HG03565 (cell line): ENCODE data around the gene UBE2F.

Source experiments
- ATAC-seq: cut with Tn5 transposase; IDR thresholded peaks from one replicate; pipeline ENCODE4 v1.9.1; 2021; ENCODE audit warnings: mild to moderate bottlenecking, moderate library complexity; ENCODE audit not compliant: unreplicated experiment

The UBE2F gene

DNA sequence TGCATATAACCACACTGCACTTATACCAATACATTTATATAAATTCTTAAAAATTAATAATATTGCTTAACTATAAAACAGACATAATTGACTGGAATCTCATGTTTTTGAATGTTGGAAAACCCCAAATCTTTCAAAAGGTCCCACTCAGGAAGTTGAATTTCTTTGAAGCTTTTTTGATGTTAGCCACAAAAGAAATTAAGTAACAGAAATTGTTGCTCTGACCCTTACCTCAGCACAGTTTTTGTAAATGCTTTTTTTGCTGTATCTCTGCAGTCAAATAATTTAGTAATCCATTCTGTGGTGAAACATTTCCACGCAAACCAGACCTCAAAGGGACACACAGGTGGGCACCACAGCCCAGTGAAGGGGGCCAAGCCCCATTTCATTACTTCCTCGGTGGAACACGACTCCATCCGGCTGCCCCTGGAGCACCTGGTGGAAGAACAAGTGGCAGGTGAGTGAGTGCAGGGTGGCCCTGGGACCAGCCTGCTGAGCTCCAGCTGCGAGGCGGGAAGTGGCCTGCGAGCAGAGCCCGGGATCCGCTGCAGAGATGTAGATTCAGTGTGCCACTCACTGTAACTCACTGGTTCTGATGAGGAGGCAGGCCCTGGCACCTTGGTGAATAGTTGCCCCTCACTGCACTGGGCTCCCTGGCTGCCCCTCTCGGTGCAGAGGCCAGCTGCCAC, 102.4 kb downstream of the UBE2F start:
- ATAC-seq = no peak

DNA sequence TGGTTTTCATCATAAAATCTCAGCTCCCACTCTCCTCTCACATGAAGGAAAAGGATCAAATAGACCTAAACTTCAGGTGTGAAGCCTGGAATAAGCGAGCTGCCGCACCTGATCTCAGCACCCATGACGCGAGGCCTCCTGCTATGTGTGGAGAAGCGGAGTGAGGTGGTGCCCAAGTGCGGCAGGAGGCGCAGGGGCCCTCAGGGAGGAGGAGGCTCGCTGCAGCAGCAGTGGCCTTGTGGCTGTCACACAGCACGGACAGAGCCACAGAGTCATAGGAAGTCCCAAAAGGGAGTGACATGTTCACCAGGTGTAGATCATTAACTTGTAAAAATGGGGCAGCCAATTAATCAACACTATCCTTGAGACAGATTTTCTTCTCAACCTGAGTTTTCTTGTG, 103.1 kb downstream of the UBE2F start:
- no peak for ATAC-seq

DNA sequence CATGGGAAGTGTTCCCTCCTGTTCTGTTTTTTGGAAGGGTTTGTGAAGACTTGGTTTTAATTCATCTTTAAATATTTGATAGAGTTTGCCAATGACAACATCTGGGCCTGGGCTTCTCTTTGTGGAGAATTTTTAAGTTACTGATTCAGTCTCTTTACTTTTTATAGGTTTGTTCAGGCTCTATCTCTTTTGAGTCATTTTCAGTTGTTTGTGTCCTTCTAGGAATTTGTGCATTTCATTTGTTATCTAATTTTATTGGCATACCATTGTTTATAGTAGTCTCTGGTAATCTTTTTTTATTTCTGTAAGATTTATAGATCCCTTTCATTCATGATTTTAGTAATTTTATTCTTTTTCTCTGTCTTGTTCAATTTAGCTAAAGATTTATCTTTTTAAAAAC, 108.6 kb downstream of the UBE2F start:
- ATAC-seq = no peak

DNA sequence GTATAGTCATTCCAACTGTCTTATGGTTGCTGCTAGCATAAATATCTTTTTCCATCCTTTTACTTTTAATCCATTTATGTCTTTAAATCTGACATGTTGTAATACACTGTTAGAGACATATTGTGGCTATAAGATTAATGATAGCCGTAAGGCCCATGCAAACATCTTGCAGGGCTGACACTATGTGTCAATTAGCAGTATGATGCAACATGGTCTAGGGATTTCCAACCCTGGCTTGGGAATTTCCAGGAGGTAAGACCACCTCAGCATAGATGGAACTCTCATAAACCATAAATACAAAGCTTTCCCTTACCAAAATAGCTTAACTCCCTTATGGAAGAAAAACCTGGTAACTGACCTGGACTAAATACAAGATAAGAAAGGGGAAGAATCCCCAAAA, 110.5 kb downstream of the UBE2F start:
- no peak for ATAC-seq

DNA sequence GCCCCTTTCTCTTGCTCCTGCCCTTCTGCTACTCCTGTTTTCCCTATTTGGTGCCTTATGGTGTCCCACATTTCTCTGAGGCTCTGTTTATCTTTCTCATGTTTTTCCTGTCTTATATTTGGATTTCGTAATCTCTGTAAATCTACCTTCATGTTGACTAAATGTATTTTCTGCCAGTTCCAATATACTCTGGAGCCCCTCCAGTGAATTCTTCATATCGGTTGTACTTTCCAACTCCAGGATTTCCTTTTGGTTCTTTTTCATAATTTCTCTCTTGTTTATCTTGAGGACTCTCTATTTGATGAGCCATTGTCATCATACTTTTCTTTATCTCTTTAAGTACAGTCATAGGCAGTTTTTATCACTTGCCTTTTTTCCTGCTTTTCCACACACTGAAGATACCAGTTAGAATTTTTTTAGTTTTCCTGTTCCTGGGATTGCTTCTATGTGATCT, 113.1 kb downstream of the UBE2F start:
- no peak for ATAC-seq

DNA sequence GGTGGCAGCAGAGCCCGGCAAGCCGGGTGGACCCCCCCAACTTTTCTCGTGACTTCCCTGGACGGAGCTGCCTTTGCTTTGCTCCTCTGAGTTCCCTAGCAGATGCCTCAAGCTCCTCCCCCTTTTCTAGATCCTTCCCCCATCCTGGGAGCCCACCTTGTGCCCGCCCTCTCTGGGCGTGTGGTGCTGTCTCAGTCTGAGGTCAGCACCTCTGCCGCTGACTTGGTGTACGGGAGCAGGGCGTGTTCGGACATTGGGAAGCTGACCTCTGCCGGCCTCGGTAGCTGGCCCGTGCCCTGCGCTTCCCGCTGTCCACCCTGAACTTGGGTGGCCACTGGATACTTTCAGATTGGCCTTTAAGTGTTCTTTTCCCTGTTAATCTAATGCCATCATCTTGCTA, 113.7 kb downstream of the UBE2F start:
- no peak for ATAC-seq

DNA sequence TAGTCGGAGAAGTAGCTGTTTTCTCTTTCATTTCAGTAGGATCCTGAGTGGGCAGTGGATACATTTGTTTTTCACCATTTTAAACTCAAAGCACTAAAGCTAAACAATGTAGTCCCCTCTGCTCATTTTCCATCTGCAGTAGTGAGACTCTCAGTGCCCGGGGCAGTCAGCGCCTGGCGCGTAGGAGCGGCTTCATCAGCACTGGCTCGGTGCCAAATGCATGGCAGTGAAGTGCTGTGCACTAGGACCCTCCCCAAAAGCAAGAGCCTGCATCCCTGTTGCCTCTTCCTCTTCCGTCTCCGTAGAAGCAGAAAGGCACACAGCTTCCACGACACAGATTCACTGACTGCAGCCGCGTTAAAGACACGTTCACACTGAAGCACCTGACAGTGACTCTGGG, 114.3 kb downstream of the UBE2F start:
- no peak for ATAC-seq

DNA sequence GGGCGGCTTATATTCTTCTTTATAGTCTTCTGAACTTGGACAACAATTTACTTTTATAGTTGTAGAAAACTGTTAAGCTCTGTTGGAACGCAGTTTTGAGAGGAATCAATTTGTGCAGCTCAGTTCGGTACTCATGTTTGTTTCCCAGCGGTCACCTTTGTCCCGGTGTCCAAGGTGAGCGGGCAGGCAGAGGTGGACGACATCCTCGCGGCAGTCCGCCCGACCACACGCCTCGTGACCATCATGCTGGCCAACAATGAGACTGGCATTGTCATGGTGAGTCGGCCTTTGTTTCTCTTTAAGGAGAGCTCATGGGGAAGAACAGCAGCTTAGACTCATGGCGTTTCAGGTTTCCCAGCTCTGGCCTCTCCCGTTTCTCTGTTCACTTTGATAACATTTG, 114.7 kb downstream of the UBE2F start:
- no peak for ATAC-seq

DNA sequence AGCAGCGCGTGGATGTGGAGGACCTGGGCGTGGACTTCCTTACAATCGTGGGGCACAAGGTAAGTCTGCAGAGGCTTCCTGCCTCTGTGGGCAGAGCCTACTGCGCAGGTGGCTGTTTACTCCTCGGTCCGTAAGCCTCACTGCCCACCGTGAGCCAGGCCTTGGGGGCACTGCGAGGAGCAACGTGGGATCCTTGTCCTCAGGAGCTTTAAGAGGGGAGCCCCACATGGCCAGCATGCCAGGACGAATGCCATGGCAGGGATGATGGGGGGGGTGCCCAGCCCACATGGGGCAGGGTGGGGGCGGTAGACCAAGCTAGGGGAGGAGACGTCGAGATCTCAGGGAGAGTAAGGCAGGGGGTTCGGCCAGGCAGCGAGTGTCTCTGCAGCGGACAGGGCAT, 115.3 kb downstream of the UBE2F start:
- no peak for ATAC-seq

DNA sequence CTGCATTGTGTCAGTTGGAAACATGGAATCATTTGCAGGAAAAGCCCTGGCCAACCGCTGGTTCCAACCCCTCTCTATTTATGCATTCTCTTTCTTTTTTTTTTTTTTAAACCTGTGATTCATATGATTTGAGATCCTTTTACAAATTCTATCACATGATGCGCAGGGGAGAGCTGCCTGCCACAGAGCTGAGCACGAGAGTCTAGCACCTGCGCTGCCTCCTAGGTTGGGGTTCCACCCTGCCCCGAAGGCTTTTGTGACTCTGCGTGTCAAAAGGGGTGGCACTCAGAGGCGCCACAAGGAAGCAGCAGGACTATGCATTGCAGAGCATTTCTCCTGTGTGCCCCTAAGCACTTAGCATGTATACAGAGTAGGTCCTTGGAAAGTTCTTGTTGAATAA, 116.0 kb downstream of the UBE2F start:
- ATAC-seq = no peak

DNA sequence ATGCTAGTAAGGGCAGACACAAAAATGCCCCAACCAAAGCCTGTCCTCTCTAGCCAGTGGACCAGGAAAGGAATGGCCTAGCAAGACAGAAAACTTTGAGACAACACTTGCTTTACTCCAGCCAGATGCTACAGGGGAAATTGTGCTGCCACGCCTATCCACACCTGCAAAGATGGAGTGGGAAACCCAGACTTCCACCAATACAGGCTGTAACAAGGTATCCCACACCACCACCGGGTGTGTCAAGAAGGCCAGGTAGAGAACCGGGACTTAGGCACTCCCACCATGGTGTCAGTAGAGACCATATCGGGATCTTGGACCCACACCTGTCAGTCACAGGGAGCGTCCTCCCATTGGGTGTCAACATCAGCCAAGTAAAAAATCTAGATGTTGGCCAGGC, 117.1 kb downstream of the UBE2F start:
- no peak for ATAC-seq

DNA sequence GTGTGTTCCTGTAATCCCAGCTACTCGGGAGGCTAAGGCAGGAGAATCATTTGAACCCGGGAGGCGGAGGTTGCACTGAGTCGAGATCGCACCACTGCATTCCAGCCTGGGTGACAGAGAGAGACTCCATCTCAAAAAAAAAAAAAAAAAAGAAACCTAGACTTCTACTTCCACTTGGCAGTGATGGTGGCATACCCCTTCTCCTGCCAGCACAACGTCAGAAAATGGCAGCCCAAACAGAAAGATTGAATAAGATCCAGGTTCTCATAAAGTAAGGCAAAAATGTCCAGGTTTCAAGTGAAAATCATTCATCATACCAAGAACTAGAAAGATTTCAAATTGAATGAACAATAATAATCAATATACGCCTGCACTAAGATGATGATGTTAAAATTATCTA, 117.9 kb downstream of the UBE2F start:
- no peak for ATAC-seq

DNA sequence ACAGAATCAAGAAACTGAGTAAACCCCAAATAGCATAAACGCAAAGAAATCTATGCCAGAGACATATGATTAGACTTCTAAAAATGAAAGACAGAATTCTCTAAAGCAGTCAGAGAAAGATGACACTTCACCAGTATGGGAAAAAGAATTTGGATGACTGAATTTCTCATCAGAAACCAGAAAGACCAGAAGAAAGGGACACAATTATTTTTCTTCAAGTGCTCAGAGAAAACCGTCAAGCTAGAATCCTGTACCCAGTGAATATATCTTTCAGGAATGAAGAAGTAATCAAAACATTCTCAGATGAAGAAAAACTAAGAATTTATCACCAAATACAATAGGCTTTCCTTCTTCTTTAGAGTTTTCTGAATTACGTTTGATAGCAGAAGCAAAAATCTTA, 119.1 kb downstream of the UBE2F start:
- no peak for ATAC-seq

DNA sequence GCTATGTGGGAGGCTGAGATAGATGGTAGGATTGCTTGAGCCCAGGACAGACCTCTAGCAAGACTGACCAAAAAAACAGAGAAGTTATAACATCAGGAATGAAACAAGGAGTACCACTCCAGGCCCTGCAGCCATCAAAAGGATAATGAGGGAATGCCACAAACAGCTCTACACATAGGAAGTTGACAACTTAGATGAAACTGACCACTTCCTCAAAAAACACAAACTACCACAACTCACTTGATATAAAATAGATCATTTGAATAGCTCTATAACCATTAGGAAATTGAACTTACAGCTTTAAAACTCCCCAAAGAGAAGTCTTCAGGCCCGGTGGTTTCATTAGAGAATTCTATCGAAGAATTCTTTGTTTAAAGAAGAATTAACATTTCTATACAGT, 120.4 kb downstream of the UBE2F start:
- ATAC-seq = no peak

DNA sequence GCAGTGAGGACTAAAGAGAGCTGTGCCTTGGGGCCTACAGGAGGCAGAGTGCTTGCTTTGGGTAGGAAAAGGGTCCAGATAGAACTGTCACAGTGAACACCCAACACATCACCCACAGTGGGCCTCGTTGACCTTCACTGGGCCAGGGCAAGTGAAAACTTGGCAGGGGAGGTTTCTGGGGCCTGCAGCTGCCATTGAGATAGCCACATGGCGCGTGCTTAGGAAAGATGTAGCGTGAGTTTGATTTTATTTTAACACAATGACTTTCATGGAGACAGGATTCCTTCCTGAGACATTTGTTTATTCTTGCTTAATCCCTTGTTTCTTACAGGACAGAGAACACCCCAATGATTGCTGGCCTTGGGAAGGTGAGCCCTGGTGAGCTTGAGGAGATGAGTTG, 124.1 kb downstream of the UBE2F start:
- no peak for ATAC-seq

DNA sequence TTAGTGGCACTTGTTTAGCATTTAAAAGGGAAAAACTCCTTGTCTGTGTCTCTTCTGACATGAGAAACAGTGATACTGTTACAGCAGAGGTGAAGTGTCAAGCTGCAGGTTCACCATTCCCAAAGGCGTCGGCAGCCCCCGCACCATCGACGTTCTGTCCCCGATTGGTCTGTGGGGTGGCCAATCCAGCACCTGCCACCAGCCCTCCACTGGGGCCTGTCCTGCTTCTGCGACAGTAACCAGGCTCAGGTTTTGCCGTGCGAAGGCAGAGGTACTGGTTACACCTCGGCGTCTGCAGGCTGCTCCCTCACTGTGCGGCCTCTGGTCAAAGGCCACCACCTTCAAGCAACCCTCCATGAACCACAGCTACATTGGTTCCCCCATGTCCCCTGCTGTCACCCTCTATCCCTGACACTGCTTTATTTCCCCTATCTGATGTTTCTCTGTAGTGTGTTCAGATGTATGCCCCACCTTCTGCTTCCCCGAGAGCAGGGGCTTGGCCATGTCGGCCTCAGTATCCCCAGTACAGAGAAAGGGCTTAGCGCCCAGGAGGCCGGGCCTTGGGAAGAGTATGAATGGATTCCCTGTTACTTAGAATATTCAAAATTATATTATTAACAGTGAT, 124.7 kb downstream of the UBE2F start:
- ATAC-seq = no peak
